Renal cortex interstitium (tissue), 11 donors: ENCODE results near the gene GPC6. TPM values are rescaled to one million over a fixed set of nuclear protein-coding genes. Genes with fewer than 3 reads are reported as not detected.

ENCODE experiments used
- DNase-seq, 11 donors: peaks; one replicate each; pipeline ENCODE4 v3.0.0-alpha.2; 2013; ENCODE audit warnings: low read depth in 9 of 11, low spot score in 4 of 11; ENCODE audit errors: extremely low read depth in 1 of 11
- polyA plus RNA-seq, 3 donors: library from polyadenylated mRNA; unstranded; fragments of 120-200 nt; gene quantifications; one replicate each; pipeline ENCODE4 v1.2.1, GENCODE V29; 2013; ENCODE audit not compliant: insufficient read length in 3 of 3

The GPC6 gene
- polyA plus RNA-seq, 3 donors = 54.1 to 67.2 (median 57.5) TPM

DNA sequence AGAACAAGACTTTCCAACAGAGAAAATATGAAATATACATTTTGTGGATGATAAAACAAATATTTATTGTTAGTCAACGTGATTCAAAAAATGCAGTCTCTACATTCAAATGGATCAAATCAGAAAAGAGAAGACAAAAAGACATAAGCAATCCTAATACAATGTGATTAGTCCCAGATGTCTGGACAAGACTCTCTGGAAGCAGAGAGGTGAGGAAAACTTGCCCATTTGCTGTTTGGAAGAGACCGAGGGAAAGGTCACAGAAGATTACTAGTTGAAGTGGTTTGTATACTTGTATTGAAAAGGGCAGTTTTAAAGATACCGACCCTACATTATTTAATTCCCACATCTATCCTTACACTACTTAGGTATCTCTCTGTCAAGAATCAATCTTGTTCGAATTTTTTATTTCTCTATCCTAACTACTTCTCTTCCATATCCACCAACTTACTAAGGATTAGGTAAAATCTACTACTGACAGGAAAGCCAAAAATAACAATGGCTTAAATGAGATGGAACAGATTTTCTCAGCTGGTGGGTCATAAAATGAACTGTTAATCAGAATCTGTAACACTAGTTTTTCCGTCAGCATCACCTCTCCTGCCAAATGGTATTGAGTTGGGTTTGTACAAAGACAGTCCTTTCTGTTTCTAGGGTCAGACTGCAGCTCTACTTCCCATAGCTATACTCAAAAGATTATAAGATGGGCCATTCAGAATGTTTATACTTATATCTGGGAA is 755.7 kb downstream of the GPC6 start:
- DNase-seq = no peak

DNA sequence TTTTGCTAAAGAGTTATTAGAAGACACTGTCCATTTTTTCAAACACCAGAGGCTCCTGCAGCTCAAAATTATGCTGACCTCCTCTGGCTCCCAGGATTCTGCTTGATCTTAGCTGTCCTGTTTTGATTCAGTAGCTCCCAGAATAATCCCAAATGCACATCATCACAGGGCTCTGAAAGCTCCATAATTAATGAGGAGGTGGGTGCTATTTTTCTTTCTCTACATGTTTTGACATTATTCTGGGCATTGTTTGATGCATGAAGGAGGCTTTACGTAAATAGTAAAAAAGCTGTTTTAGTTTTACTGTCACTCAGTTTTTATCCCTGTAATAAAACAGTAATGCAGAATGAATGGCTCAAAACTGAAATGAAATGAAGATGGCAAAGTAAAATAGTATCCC is 757.4 kb downstream of the GPC6 start:
- DNase-seq = no peak

DNA sequence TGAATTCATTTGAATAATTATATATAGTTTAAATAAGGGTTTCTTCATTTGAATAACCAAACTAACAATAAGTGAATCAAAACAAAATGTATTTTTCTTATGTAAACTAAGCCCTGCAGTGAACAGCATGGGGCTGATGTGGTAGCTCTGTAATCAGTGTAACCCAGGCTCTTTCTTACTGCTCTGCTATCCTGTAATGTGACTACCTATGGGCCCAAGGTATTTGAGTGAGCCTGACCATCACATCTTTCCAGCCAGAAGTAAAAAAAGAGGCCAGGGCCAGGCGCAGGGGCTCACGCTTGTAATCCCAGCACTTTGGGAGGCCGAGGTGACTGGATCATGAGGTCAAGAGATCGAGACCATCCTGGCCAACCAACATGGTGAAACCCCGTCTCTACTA is 758.3 kb downstream of the GPC6 start:
- DNase-seq = no peak

DNA sequence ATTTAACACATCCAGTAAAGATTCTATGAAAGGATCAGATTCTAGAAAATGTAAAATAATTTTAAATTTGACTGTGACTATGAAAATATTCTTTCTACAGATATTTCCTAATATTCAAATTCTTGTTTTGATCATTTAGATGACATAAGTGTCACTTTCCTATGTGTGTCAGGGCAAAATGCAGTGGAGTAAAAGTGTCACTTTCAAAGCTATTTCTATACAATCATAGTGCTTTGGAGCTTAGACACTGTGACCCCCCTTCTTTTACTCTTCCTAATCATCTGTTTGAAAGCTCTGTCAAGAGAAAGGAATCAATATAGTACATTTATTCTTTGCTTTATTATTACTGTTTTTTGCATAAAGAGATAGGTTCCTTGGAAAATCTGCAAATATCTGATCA is 760.9 kb downstream of the GPC6 start:
- DNase-seq = no peak

DNA sequence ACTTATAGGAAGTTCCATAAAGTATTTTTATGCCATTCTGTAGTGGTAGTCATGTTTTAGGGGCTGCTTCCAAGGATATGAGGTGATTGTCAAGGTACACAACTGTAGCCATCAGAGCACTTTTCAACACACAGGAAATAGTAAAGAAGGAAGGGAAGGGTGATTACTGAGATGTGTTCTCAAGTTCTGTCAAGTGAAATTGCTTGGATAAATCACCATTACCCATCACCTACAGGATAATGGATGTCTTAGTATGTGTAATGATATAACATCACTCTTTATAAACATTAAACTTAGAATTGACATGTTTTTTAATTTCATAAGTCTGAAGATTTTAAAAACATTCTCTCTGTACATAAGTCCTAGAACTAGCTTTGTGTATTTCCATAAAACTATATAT is 765.0 kb downstream of the GPC6 start:
- no peak for DNase-seq

DNA sequence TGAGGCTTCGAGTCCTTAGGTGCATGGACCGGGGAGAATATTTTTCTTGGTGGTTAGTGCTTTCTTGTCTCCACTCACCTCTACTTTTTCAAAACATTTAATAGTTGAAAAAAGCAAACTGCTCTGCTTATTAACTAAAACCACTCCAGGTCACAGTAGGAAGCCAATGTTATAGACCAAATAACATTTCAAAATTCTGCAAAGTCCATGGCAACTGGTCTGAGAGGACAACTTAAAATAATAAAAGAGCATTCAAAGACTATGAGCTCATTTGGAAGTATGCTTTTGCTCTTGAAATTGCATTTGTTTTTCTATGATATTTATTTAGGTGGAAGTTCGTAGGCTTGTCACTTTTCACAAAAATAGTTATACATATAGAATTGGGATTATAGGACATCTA is 769.9 kb downstream of the GPC6 start:
- no peak for DNase-seq

DNA sequence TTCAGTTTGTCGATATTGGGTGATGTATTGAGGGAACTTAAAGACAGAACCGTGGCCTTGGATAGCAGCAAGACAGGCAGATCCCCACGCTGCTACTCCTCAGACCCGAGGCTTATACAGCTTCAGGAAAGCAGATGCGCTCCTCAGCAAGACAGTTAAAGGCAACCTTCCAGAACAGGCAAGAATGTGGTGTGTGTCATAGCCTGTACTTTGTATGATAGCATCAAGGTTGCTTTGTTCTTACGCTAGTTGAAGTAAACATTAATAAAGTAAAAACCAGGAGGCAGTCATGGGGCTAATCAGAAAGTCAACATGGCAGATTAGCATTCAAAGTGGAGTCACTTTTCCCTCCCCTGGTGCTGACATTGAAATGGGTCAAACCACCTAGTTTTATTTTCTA is 779.7 kb downstream of the GPC6 start:
- DNase-seq = no peak

DNA sequence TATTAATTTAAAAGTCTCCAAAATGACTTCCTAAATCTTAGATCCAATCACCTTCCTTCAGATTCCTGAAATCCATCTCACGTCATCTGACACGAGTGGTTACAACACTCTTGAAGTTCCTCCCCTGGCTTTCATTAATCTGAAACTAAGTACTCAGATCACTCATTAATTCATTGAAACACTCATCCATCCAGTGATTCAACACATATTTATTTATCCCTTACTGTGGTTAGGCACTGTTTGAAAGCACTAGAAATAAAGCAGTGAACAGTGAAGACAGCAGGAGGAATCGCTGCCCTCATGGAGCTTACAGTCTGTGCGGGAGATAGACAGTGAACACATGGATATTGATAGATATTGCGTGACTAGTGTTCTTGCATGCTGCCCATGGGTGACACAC is 780.5 kb downstream of the GPC6 start:
- DNase-seq = no peak

DNA sequence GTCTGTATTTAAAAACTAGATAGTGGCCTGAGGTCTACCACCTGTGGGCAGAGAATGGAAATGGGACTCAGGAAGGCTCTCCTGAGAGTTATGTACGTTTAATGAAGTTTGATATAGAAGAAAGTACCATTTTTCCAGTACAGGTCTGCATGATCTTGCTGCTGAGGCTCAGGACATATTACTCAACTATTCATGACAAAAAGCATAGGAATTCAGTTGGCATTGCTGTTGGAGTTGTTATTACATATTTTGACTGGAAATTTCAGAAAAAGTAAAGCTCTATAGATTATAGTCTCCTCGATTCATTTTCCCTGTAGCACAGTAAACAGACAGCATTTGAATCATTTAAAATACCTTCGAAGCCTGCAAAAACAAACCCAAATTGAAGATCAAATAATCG is 783.1 kb downstream of the GPC6 start:
- no peak for DNase-seq

DNA sequence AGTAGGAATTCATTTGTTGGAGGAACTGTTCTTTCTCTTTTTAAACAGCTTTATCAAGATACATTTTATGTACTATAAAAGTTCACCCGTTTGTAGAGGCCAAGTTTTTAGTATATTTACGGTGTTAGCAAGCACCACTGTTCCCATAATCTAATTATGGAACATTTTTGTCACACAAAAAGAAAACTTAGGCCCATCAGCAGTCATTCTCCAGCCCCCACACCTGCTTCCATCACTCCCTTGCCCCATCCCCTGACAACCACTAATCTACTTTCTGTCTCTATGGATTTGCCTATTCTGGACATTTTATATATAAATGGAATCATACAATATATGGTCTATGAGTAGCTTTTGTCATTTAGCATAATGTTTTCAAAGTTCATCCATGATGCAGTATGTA is 787.9 kb downstream of the GPC6 start:
- DNase-seq = no peak

DNA sequence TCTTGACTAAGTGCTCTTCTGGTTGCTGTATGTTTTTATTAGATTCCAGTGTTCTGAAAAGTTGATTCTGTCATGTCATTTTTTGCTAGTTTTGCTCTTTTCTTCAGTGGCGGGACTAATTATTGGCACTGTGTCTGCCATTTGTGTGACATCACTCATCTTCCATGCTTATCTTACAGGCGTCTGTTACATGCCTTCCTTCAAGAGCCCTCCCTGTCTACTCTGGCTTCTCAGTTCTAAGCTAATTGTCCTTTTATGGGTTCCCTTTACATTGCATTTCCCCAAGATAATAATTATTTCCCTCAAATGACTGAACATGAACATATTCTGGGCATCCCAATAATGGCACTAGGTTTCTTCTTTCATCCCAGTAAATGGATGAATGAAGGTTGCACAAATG is 793.8 kb downstream of the GPC6 start:
- no peak for DNase-seq

DNA sequence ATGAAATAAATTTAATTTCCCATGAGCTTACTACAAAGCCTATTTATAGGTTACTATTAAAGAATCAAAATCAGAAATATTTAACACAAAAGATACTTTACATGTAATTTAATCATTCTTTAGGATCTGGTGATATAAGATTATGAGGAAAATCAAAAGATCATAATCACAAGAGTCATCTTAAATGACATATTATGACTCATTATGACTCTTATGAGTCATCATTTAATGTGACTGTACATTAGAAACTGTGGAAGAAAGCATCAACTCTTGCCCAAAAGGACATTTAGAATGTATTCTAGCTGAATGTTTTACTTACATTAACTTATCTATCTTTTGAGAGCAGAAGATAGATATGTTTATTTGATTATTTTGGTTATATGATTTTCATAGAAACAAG is 794.2 kb downstream of the GPC6 start:
- no peak for DNase-seq

DNA sequence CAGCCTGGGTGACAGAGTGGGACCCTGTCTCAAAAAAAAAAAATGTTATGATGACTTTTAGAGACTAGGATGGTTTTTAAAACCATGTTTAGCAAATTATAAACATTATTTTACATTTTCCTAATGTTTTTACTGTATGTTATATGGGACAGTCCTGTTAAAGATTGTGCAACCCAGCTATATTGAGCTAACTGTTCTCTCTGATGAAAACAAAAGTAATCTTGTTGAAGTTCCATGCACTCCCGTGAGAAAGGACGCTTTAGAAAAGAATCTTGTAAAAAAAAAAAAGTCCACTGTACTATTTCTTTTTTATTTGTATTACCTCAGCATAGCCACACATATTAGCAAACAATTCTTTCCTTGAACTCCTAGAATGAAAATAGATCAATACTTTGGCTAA is 801.6 kb downstream of the GPC6 start:
- no peak for DNase-seq

DNA sequence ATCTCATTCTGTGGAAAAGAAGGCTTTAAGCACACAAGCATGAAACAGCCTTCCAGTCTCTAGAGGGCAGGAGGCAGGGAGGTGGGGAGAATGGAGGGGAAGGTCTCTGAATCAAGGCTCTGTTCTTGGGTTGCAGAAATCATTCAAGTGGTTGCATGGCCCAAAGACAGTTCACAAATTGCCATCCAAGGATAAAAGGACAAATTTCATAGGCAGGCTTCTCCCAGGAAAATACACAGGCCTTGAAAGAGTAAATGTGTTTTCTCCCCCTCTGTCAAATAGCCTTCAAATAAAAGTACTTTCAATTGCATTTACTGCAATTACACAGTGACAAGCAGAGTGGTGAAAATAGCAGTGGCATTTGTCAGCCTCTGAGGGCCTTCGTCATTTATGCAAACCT is 802.0 kb downstream of the GPC6 start:
- no peak for DNase-seq

DNA sequence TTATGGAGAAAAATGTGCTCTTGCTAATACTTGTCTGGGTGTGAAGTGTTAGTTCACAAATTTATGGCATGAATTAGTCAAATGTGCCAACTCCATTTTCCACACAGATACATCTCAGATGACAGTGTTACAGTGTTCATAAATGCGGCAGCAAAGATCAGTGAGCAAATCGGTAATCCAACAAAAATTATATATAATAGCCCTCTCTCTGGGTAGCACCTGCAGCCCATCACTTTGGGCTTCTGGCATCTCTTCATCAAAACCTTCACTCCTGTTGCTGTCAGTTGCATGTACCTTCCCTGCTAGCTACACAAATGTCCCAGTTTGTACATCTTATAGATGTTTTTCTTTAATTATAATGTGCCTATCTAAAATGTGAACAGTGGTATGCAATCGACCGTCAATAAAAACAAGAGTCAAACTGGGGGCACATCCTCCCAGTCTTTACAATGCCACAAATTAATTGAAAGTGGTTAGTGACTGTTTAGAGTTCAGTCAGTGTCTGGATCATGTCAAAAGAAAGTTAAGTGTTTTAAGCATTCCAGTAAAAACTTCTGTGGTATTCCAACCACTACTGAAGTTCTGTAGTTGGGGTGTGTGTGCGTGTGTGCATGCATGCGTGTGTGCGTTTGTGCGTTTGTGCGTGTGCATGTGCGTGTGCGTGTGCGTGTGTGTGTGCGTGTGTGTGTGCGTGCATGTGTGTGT is 804.0 kb downstream of the GPC6 start:
- no peak for DNase-seq

DNA sequence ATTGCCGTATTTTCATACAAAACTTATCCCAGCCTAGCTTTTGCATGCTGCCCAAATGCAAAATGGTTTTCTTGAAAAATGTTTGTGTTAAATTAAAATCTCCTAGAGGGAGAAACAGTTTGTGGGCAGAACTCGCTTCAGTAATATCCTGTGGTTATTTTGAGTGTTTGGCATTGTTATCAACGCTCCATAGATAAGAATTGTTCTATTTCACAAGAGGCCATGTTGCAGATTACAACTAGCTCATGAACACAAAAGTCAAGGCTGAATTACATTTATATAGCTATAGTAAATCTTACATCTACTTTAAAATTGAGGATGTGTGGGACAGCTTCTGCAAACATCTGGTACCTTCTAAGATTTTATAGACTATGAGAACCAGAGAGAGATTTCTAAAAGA is 805.0 kb downstream of the GPC6 start:
- no peak for DNase-seq

DNA sequence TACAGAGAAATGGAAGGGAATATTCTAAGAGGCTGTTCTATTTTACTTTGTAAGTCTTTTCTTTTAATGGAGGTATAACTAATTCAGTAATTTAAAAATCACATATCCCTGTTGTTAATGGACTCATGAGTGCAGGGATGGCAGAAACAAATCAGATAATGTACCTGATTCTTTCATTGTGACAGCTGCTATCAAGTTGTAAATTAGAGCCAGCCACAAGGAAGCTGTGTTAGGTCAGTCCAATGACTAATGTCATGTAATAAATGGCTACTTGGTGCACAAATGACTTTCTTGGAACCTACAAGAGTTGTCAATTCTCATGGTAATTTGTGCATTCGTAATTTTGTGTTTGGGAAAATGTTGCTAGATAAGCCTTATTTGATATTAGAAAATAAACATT is 806.5 kb downstream of the GPC6 start:
- DNase-seq = no peak

DNA sequence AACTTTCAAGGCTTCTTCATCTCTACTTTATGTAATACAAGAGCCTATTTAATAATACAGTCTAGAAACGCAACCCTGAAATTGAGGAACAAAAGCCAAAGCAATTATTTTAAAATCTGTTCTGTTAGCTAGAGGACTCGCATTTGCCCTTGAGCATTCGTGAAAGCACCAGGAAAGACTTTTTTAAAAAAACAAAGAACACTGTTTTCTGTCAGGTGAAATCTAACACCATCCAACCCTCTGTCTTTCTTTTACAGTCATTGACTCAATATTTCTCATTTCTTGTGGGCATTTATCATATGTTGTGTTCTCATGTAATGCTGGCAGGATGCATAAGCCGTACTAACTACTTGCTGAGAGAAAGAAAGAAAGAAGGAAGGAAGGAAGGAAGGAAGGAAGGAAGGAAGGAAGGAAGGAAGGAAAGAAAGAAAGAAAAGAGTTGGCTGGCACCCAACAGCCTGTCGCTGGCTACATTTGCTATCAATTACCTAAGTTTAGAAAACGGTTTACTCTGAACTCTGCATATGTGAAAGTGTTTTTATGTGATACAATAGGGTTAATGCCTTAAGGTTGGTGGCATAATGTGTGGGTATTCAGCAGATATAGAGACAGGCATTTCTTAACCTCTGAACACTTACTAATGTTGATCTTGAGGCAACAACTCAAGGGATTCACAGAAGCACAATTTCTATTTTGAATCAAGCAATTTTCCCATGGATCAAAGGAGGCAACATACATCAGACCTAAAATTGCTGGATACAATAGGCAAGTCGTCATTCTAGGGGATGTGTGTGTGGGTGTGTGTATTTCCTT is 807.4 kb downstream of the GPC6 start:
- no peak for DNase-seq

DNA sequence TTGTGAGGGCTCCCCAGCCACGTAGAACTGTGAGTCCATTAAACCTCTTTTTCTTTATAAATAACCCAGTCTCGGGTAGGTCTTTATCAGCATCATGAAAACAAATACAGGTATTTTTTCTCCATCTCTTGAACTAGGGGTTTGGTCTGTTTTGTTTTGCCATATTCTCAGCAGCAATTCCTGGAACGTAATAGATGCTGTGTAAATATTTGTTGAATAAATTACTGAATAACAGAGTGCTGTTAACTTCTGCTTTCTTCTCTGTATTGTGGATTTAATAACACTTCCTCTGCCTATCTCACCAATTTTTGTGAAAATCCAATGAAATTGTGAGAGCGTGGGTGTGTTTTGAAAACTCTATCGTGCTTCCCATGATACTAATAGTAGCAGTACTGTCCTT is 823.4 kb downstream of the GPC6 start:
- no peak for DNase-seq

DNA sequence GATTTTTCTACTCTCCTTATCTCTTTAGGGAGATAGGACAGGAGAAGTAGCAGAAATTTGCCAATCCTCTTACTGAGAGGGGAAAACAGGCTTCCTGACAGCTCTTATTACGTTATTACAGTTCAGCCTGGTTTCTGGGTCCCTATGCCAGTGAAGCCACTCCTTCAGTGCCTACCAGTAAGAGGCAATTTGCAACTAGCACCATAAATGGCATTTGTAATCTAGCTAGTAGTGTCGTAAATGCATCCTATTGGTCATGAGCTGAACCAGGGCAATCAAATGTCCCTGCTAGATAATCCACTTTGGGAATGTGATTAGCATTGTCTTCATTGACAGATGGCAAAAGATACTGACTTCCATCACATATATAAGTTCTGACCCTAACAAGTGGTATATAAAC is 824.1 kb downstream of the GPC6 start:
- DNase-seq = no peak
